SK-N-SH (cell line): ENCODE results near the gene ZNF865. TPM values are rescaled to one million over a fixed set of nuclear protein-coding genes. Genes with fewer than 3 reads are reported as not detected.

Experiments used
- CTCF ChIA-PET: fragments of 300-600, 350-600 bp; formaldehyde crosslinking; extraction: SDS; loops from one replicate; lab custom pipeline; 2021; lab: Yijun Ruan, JAX
- POLR2A ChIA-PET: fragments of 350-600 bp; sonication (Branson Sonifier 250); formaldehyde crosslinking; extraction: SDS; loops from one replicate; lab custom pipeline; 2020; ENCODE audit warnings: antibody characterized with exemption, inconsistent platforms; lab: Yijun Ruan, JAX
- DNase-seq: peaks from one replicate; pipeline ENCODE4 v3.0.0; 2012
- H2AFZ ChIP-seq: fragments of 200-600 bp; sonication (generic); 2 replicates; pipeline ENCODE4 v1.8.1; 2016; ENCODE audit warnings: antibody characterized with exemption, mild to moderate bottlenecking, low read depth
- H3F3A ChIP-seq: fragments of 200-600 bp; sonication (generic); replicated peaks from 2 replicates; pipeline ENCODE3; 2016; ENCODE audit warnings: antibody characterized with exemption, mild to moderate bottlenecking; ENCODE audit not compliant: insufficient read depth
- H3K27ac ChIP-seq, 2 experiments: fragments of 200-500 bp in 1 of 2; fragments of 200-600 bp in 1 of 2; sonication (Bioruptor generic) in 1 of 2; sonication (generic), shearing (Covaris generic) in 1 of 2; 2 replicates each; pipeline versions ENCODE4 v1.5.1 to v1.6.1; 2014 to 2016; ENCODE audit warnings: low read depth in 2 of 2, inconsistent platforms in 1 of 2, low read length in 1 of 2, mild to moderate bottlenecking in 1 of 2, mixed read lengths in 1 of 2
- H3K27me3 ChIP-seq: fragments of 200-600 bp; sonication (generic), shearing (Covaris generic); 2 replicates; pipeline ENCODE4 v1.6.1; 2016; ENCODE audit warnings: mixed run types; ENCODE audit not compliant: insufficient read depth
- H3K36me3 ChIP-seq, 2 experiments: fragments of 200-500 bp in 1 of 2; fragments of 200-600 bp in 1 of 2; sonication (Bioruptor generic) in 1 of 2; sonication (generic) in 1 of 2; replicated peaks in 1 of 2; 2 replicates each; pipeline versions ENCODE3 to v1.5.1; 2014 to 2016; ENCODE audit warnings: low read length in 1 of 2, mild to moderate bottlenecking in 1 of 2; ENCODE audit not compliant: insufficient read depth in 2 of 2, control insufficient read depth in 1 of 2
- H3K4me1 ChIP-seq, 2 experiments: fragments of 200-500 bp in 1 of 2; fragments of 200-600 bp in 1 of 2; sonication (Bioruptor generic) in 1 of 2; sonication (generic), shearing (Covaris generic) in 1 of 2; 2 replicates each; pipeline versions ENCODE4 v1.5.1 to v1.6.1; 2014 to 2016; ENCODE audit warnings: low read depth in 1 of 2, low read length in 1 of 2, mixed run types in 1 of 2; ENCODE audit not compliant: insufficient read depth in 2 of 2, control insufficient read depth in 1 of 2
- H3K4me2 ChIP-seq: fragments of 200-600 bp; sonication (generic), shearing (Covaris generic); 2 replicates; pipeline ENCODE4 v1.6.1; 2017; ENCODE audit warnings: mixed run types
- H3K4me3 ChIP-seq, 2 experiments: fragments of 200-500 bp in 1 of 2; fragments of 200-600 bp in 1 of 2; sonication (Bioruptor generic) in 1 of 2; sonication (generic), shearing (Covaris generic) in 1 of 2; 2 replicates each; pipeline versions ENCODE4 v1.5.1 to v1.8.1; 2014 to 2016; ENCODE audit warnings: low read depth in 2 of 2, inconsistent platforms in 1 of 2, low read length in 1 of 2, mild to moderate bottlenecking in 1 of 2, mixed read lengths in 1 of 2, moderate library complexity in 1 of 2
- H3K79me2 ChIP-seq: fragments of 200-600 bp; sonication (generic); 2 replicates; pipeline ENCODE4 v1.8.1; 2017; ENCODE audit warnings: mild to moderate bottlenecking; ENCODE audit not compliant: insufficient read depth
- H3K9ac ChIP-seq: fragments of 200-600 bp; sonication (generic); 2 replicates; pipeline ENCODE4 v1.6.1; 2017; ENCODE audit warnings: mixed run types
- H3K9me2 ChIP-seq: fragments of 200-600 bp; sonication (generic); 2 replicates; pipeline ENCODE4 v1.6.1; 2017; ENCODE audit warnings: mixed run types
- H3K9me3 ChIP-seq: fragments of 200-600 bp; sonication (generic); 2 replicates; pipeline ENCODE4 v1.6.1; 2017; ENCODE audit warnings: mixed run types, mild to moderate bottlenecking, moderate library complexity
- H4K20me1 ChIP-seq: fragments of 200-600 bp; sonication (generic); 2 replicates; pipeline ENCODE4 v1.6.1; 2017; ENCODE audit warnings: mild to moderate bottlenecking, mixed run types; ENCODE audit not compliant: insufficient read depth
- CHD2 ChIP-seq: fragments of 150-350 bp; IDR thresholded peaks from 2 replicates; pipeline ENCODE4 v1.6.1; 2018; ENCODE audit warnings: low read length; ENCODE audit not compliant: partially characterized antibody
- CTCF ChIP-seq: fragments of 200-600 bp; sonication (generic); IDR thresholded peaks from 2 replicates; pipeline ENCODE4 v1.6.1; 2017; ENCODE audit warnings: antibody characterized with exemption, mild to moderate bottlenecking, moderate library complexity
- ELF1 ChIP-seq: IDR thresholded peaks from 2 replicates; pipeline ENCODE4 v1.4.0; 2012
- EP300 ChIP-seq, 2 experiments: IDR thresholded peaks; 2 replicates each; pipeline versions ENCODE4 v1.4.0 to v1.6.1; 2012; ENCODE audit warnings: borderline replicate concordance in 1 of 2, low read depth in 1 of 2, low read length in 1 of 2
- FOSL2 ChIP-seq: IDR thresholded peaks from 2 replicates; pipeline ENCODE4 v1.4.0; 2012; ENCODE audit warnings: low read depth, mild to moderate bottlenecking, moderate library complexity, borderline replicate concordance
- GABPA ChIP-seq: IDR thresholded peaks from 2 replicates; pipeline ENCODE4 v1.4.0; 2012; ENCODE audit warnings: low read depth, mild to moderate bottlenecking
- GATA2 ChIP-seq: sonication (generic); formaldehyde crosslinking; IDR thresholded peaks from 2 replicates; pipeline ENCODE4 v1.5.0; 2020; ENCODE audit warnings: mild to moderate bottlenecking, missing genetic modification reagents
- JUND ChIP-seq: IDR thresholded peaks from 2 replicates; pipeline ENCODE4 v1.4.0; 2012
- MEF2A ChIP-seq: IDR thresholded peaks from 2 replicates; pipeline ENCODE4 v1.4.0; 2012; ENCODE audit warnings: low read depth, borderline replicate concordance
- MXI1 ChIP-seq: IDR thresholded peaks from 2 replicates; pipeline ENCODE4 v1.6.1; 2012; ENCODE audit warnings: mild to moderate bottlenecking, low read depth, low read length, improper control_type of control experiment
- NRF1 ChIP-seq: IDR thresholded peaks from 2 replicates; pipeline ENCODE4 v1.6.1; 2012; ENCODE audit warnings: low read depth, mild to moderate bottlenecking, low read length
- POLR2AphosphoS5 ChIP-seq: IDR thresholded peaks from 2 replicates; pipeline ENCODE4 v1.6.1; 2012; ENCODE audit warnings: low read depth, low read length
- RAD21 ChIP-seq: IDR thresholded peaks from 2 replicates; pipeline ENCODE4 v1.6.1; 2012; ENCODE audit warnings: mild to moderate bottlenecking, low read length
- RFX5 ChIP-seq: IDR thresholded peaks from 2 replicates; pipeline ENCODE4 v1.6.1; 2012; ENCODE audit warnings: mild to moderate bottlenecking, improper control_type of control experiment, low read length
- TAF1 ChIP-seq: IDR thresholded peaks from 2 replicates; pipeline ENCODE4 v1.6.1; 2012; ENCODE audit warnings: low read depth, mild to moderate bottlenecking, low read length, moderate library complexity, borderline replicate concordance
- TEAD4 ChIP-seq: IDR thresholded peaks from 2 replicates; pipeline ENCODE4 v1.4.0; 2012; ENCODE audit warnings: mild to moderate bottlenecking, borderline replicate concordance; ENCODE audit not compliant: insufficient read depth
- WGBS: methylation state at CpG from one replicate; pipeline ENCODE4 v1.1.6; 2017; ENCODE audit warnings: low lambda C conversion rate; 5-methylcytosine and 5-hydroxymethylcytosine counted together
- polyA plus RNA-seq, 3 experiments: library from polyadenylated mRNA; depleted of rRNA; stranded (reverse); fragments of >200 nt; gene quantifications; 2 replicates each; pipeline ENCODE4 v1.2.3, GENCODE V29; 2012
- TF ChIP-seq, protein P1 (sequence below): IDR thresholded peaks from 2 replicates; pipeline ENCODE4; 2012

The ZNF865 gene
- polyA plus RNA-seq, 1 of the 3 experiments (the other 2 are of a cell fraction) = 5.0 TPM

GRCh38 chr19:55586976-55587668 lies 18.3 kb upstream of the ZNF865 start (continued):
- TF ChIP-seq RFX5 (peak; percentile 71; the same call in 1 of the 2 replicates), FOSL2 (no peak)
- TF ChIP-seq, all 33 proteins: peak for 8

DNA sequence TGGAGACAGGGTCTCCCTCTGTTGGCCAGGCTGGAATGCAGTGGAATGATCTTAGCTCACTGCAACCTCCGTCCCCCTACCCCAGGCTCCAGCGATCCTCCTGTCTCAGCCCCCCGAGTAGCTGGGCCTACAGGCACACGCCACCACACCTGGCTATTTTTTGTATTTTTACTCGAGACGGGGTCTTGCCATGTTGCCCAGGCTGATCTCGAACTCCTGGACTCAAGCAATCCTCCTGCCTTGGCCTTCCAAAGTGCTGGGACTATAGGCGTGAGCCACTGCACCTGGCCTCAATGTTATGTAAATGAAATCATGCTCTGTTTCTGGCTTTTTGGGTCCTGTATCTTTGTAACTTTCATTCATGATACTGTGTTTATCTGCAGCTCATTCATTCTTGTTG lies 16.7 kb upstream of the ZNF865 start:
- WGBS = 91% methylated on average over 8 of the region's 8 CpGs
- H3K4me1 ChIP-seq = peaks cover 13 to 15% of the 10 kb centered on the region in 2 experiments; a peak in 2 of 4 replicates
- H3K27ac ChIP-seq = no peak overlapping the region
- no peaks in the 10 kb centered on the region for H3K9me2 ChIP-seq
- H3K79me2 ChIP-seq = no peaks in the 10 kb centered on the region
- peaks cover under 1 to 10% of the 10 kb centered on the region in 2 experiments for H3K36me3 ChIP-seq
- no peak overlapping the region for H2AFZ ChIP-seq
- CTCF ChIA-PET = interaction anchor here (2.0 kb wide), 1 partner anchor 10 kb away, joined by 7 read pairs; the partner anchor contains the start of genes FIZ1 and ZNF524
- no peak overlapping the region for H3K4me2 ChIP-seq
- H3K9me3 ChIP-seq = no peaks in the 10 kb centered on the region
- H3K27me3 ChIP-seq = no peaks in the 10 kb centered on the region
- H4K20me1 ChIP-seq = no peaks in the 10 kb centered on the region
- TF ChIP-seq TAF1 (no peak), JUND (no peak), NRF1 (no peak), GABPA (no peak), POLR2AphosphoS5 (no peak), GATA2 (CRISPR knock-in tag) (no peak), ELF1 (no peak), TEAD4 (no peak), MXI1 (no peak), RAD21 (no peak), RFX5 (no peak), MEF2A (no peak), FOSL2 (no peak), EP300 (IDR thresholded peaks at IDR 0.05; ENCODE audit: borderline replicate concordance in 1 of 2, low read depth in 1 of 2, low read length in 1 of 2) (no peak), CTCF (no peak), CHD2 (no peak)
- TF ChIP-seq, protein P1, sequence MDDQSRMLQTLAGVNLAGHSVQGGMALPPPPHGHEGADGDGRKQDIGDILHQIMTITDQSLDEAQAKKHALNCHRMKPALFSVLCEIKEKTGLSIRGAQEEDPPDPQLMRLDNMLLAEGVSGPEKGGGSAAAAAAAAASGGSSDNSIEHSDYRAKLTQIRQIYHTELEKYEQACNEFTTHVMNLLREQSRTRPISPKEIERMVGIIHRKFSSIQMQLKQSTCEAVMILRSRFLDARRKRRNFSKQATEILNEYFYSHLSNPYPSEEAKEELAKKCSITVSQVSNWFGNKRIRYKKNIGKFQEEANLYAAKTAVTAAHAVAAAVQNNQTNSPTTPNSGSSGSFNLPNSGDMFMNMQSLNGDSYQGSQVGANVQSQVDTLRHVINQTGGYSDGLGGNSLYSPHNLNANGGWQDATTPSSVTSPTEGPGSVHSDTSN = no peak
- no peak overlapping the region for H3K9ac ChIP-seq
- DNase-seq = no peak
- POLR2A ChIA-PET = interaction anchor here (4.1 kb wide), 1 partner anchor 10 kb away, joined by 32 read pairs; the partner anchor contains the start of gene FIZ1
- H3F3A ChIP-seq = peaks cover 18% of the 10 kb centered on the region
- no peak overlapping the region for H3K4me3 ChIP-seq
